Stimulated activated CD4-positive, alpha-beta T cell treated with anti-CD3 and anti-CD28 coated beads, Interleukin-4, amount 100 ng/mL, for 24 hours (primary cell): ENCODE measurements around the gene NTN3.

Experiments
- DNase-seq: peaks from one replicate; pipeline ENCODE4 v3.0.0-alpha.2; 2020

Gene NTN3

GRCh38 chr16:2497695-2498484, 26.8 kb downstream of the NTN3 start:
- no peak for DNase-seq

- DNase-seq: no peak
Measured at GRCh38 chr16:2498531-2499253, 27.6 kb downstream of the NTN3 start.

GRCh38 chr16:2499454-2499853, 28.4 kb downstream of the NTN3 start:
- no peak for DNase-seq

GRCh38 chr16:2499890-2500429, 28.9 kb downstream of the NTN3 start:
- DNase-seq: no peak

GRCh38 chr16:2500430-2500917, 29.4 kb downstream of the NTN3 start:
- DNase-seq: no peak

GRCh38 chr16:2500918-2501750, 30.0 kb downstream of the NTN3 start:
- DNase-seq: peak; percentile 81

- DNase-seq: no peak
Measured at GRCh38 chr16:2501946-2502895, 31.1 kb downstream of the NTN3 start.

GRCh38 chr16:2505695-2506094, 34.6 kb downstream of the NTN3 start:
- DNase-seq: no peak

- DNase-seq: no peak
Measured at GRCh38 chr16:2507052-2507659, 36.1 kb downstream of the NTN3 start.

GRCh38 chr16:2507665-2508064, 36.6 kb downstream of the NTN3 start:
- no peak for DNase-seq

GRCh38 chr16:2508722-2509400, 37.8 kb downstream of the NTN3 start:
- DNase-seq: no peak

GRCh38 chr16:2511128-2511800, 40.2 kb downstream of the NTN3 start:
- no peak for DNase-seq

- no peak for DNase-seq
Measured at GRCh38 chr16:2511996-2512734, 41.1 kb downstream of the NTN3 start.

- no peak for DNase-seq
Measured at GRCh38 chr16:2512735-2513404, 41.8 kb downstream of the NTN3 start.

- DNase-seq: peak; percentile 89
Measured at GRCh38 chr16:2513405-2514332, 42.6 kb downstream of the NTN3 start, which contains the start of gene ATP6V0C. Gene ATP6V0C (plus strand): TSS chr16:2513952. CDS start chr16:2514104, 152 bp downstream.

- no peak for DNase-seq
Measured at GRCh38 chr16:2514333-2515179, 43.5 kb downstream of the NTN3 start.
